Non-pigmented ciliary epithelial cell (primary cell): ENCODE measurements around the gene RETN.

Source experiments
- DNase-seq: peaks from one replicate; pipeline ENCODE4 v3.0.0-alpha.2; 2010; ENCODE audit warnings: low read depth

Gene RETN

DNA sequence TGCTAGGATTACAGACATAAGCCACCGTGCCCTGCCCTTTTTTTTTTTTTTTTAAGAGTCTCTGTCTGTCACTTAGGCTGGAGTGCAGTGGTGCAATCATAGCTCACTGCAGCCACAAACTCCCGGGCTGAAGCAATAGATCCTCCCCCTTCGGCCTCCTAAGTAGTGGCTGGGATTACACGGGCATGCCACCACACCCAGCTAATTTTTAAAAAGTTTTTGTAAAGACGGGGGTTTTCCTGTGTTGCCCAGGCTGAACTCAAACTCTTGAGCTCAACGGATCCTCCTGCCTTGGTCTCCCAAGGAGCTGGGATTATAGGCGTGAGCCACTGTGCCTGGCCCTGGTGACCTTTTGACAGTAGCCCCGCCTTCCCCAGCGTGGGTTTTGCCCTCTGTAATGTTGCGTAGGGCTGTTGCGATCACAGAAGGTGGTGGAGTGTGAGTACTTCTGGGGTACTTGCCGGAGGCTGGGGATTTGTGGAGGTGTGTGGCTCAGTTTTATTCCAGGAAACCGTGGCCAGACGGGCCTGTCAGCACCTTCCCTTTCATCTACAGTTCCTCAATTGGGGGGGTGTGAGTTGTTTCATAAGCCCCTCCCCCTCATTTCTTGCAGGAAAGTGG lies 11.6 kb upstream of the RETN start:
- DNase-seq, result no peak

DNA sequence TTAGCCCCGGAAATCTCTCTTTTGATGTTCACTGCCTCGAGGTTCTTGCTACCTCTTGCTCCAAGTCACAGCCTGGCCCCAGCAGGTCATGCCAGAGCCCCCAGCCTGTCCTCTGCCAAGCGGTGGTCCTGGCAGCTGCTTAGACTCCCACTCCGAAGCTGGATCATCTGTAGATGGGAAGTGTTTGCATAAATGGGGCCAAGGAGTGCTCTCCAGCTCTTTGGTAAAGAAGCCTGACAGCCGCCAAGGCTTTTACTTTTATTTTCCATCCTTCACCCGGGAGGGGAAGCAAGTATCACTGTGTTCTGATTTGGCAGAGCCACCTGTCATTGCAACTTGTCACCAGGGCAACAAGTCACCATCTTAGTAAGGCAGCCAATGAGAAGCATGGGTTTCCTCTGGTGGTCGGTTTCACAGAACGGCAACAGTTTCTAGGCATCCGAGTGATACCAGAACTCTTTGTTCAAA lies 10.6 kb upstream of the RETN start:
- no peak for DNase-seq

- no peak for DNase-seq
These were observed 6.9 kb upstream of the RETN start for GRCh38 chr19:7661744-7662538.

DNA sequence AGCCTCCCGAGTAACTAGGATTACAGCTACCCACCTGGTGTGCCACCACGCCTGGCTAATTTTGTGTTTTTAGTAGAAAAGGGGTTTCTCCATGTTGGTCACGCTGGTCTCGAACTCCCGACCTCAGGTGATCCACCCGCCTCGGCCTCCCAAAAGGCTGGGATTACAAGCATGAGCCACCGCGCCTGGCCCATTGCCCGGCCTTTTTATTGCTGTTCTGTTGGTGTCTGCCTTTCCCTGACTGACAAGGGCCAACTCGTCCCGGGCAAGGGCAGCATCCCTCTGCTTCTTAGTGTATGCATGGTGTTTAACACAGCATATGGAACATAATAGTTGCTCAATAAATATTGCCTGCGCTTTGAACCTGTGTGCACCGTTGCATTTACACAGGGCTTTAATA lies 6.2 kb upstream of the RETN start:
- DNase-seq, result no peak

GRCh38 chr19:7663706-7664105 lies 5.1 kb upstream of the RETN start:
- no peak for DNase-seq

DNA sequence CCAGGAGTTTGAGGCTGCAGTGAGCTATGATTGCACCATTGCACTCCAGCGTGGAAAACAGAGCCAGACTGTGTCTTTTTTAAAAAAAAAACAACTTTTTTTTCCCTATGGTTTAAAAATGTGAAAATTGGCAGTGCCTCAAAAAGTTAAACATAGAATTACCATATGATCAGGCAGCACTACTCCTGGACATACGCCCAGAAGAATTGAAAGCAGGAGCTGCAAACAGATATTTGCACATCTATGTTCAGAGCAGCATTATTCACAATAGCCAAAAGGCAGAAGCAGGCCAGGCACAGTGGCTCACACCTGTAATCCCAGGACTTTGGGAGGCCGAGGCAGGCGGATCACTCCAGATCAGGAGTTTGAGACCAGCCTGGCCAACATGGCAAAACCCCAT lies 3.8 kb upstream of the RETN start:
- no peak for DNase-seq

GRCh38 chr19:7669641-7670040 lies 792 bp downstream of the RETN start:
- no peak for DNase-seq

DNA sequence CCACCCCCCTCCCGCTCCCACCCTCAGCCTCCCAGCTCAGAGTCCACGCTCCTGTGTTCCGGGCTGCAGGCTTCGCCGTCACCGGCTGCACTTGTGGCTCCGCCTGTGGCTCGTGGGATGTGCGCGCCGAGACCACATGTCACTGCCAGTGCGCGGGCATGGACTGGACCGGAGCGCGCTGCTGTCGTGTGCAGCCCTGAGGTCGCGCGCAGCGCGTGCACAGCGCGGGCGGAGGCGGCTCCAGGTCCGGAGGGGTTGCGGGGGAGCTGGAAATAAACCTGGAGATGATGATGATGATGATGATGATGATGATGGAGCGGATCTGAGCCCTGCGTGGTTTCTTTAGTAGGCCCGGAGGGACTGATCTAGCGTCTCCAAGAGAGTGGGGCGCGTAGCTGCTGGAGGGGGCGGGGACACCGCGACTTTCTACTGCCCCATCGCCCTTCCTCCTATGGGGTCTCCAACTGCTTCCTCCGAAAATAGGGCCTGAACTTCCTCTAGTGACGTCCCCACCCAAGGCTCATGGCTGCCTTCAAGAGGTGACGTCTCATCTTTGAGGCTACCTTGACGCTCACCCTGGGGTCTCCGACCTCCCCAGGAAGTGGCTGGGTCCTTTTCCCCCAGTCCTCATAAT lies 1.4 kb downstream of the RETN start:
- DNase-seq, result no peak

DNA sequence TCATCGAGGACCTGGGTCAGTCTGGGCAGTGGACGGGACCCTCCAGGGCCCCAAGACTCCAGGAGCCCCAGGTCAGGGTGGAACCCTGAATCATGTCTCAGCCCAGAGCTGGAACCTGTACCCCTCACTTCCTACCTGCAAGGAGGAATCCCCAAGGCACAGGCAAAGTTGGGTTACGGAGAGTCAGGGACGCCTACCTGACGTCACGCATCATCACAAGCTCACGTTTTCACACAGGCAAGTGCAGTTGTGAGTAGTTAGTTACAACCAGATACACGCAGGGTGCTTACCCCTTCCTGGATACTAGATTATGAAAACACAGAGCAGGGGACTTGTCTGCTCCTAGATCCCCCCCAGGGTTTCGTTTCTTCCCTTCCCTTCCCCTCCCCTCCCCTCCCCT lies 1.9 kb downstream of the RETN start:
- no peak for DNase-seq

DNA sequence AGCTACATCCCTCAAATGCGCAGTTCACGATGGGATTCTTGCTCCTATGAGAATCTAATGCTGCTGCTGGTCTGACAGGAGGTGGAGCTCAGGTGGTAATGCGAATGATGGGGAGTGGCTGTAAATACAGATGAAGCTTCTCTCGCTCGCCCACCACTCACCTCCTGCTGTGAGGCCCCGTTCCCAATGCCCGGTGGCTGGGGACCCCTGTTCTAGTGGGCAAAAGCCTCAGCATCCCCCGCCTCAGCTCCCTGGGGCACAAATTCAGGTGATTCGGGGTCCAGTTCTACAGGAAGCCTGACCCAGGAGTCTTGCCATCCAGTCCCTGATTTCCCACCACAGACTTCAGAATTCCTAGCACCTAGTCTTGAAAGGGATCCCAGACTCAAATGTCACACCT lies 3.7 kb downstream of the RETN start:
- no peak for DNase-seq

GRCh38 chr19:7674010-7675005 lies 5.5 kb downstream of the RETN start:
- DNase-seq, result no peak

DNA sequence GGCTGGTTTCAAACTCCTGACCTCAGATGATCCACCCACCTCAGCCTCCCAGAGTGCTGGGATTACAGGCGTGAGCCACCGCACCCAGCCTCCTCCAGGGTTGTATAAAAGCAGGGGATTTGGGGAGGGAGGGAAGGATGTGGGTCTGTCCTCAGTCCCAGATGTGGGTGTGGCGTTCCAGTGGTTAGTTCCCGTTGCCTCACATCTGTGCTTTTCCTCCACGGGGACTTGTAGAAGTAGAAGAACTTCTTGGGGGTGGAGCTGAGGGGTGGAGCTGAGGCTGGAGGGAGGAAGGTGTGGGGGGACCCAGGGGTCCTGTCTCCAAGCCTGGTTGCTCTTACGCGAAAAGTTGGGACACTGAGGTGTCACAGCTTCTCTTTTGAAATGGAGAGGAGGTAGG lies 7.5 kb downstream of the RETN start:
- no peak for DNase-seq

DNA sequence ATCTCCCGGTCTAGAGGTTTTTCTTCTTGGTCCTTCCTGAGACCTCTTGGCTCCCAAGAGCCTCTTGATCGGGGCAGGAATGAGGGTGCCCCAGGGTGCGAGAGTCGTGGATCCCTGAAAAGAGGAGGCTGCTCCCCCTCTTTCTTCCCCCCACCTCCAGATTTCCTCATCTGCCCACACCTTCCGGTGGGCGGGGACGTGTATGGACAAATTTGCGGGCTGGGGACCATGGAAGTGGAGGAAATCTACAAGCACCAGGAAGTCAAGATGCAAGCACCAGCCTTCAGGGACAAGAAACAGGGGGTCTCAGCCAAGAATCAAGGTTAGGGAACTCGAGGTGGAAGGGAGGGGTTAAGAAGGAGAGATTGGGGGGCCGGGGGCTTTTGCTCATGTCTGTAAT lies 8.0 kb downstream of the RETN start, which contains the start of gene MCEMP1:
Gene MCEMP1 (plus strand): TSS at position 237 of the 400 bp plus-strand sequence. CDS start 31 bp downstream, at position 268.
- DNase-seq, result no peak

- no peak for DNase-seq
These were observed 8.9 kb downstream of the RETN start for GRCh38 chr19:7677669-7678311.

GRCh38 chr19:7678971-7679751 lies 10.3 kb downstream of the RETN start:
- no peak for DNase-seq

- DNase-seq, result no peak
These were observed 11.1 kb downstream of the RETN start for GRCh38 chr19:7679771-7680605.

DNA sequence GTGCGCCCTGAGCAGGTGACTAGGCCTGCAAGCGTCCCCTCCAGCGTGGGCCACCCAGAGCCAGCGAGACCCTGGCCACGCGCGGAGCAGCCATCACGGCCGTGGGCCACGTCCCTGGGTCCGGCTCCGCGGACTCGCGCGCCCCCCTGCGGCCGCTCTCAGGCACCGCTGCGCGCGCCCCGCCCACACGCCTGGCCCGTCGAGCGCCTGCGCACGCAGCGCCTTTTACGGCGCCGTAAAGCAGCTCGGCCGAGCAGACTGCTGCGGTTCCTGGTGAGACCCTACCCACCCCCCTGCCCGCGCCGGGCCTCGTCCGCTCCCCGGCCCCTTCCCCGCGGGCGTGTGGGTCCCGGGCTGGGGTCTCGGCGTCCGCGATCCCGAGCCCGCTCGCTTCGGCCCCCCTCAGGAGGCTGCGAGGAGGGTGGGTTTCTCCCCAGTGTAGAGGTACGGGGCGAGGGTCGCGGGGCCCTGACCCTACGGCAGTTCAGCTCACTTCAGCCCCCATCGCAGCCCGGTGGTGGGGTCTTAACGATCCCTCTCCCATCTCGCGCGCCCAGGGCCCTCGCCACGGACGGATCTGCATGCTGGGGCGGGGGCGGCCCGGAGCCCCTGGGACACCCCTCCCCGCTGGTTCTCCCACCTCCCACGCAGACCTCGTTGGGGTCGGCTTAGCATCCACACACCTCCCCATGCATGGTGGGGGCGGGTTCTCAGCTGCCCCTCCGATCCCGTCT lies 11.9 kb downstream of the RETN start, which contains the start of gene TRAPPC5:
Gene TRAPPC5 (plus strand): TSS at position 228 of the 734 bp plus-strand sequence. CDS start 1,421 bp downstream, outside the sequence.
- DNase-seq, result no peak

DNA sequence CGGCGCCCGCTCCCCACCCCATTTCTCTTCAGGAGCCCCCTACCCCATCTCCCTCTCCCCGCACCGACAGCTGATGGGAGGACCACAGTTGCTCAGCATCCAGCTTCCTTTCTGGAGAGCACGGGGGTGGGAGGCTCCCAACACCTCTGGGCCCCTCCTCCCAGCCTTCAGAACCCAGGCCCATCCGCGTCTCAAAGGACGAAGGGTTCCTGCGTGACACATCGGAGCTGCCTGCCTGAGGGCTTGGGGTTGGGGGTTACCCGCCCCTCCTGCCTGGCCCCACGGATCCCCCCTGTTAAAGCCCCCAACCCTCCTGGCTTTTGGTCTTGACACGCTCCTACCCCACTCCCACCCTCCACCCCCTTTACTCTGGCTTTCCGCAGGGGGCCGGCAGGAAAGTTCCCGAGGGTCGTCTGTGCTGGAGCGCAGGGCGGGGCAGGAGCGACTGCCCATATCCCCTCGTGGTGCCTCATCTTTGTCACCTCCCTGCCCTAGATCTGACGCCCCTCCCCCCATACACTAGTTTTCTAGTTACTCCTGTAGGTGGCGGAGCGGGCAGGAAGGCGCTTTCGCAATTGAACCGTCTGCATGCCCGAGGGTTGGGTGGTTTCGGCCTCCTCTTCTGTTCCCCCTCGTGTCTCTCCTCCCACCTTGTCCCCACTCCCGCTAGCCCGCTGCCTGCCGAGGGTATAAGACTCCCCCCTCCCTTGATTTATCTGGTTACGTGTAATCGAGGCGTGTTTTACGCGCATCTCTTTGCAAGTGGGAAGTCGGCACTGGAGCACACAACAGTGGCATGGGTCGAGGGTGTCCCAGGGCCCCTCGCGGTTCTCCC lies 12.7 kb downstream of the RETN start:
- no peak for DNase-seq
